Measurements from ENCODE around the gene CEBPZ. TPM values are rescaled to one million over a fixed set of nuclear protein-coding genes. Genes with fewer than 3 reads are reported as not detected.

CEBPZ gene
- 64.9 to 97.7 TPM (median 77.2 TPM) in 5 replicates for total RNA-seq (2022; extraction: Qiagen RNA extraction; ENCODE audit: low read depth)

GRCh38 chr2:37231241-37232130 lies at the start of gene CEBPZ, which contains the start of gene NDUFAF7:
CEBPZ (minus strand) TSS chr2:37231596; CDS start chr2:37231567, 29 bp downstream.
NDUFAF7 (plus strand) TSS chr2:37231658; CDS start chr2:37231706, 48 bp downstream.

GRCh38 chr2:37196320-37197195 lies 34.8 kb downstream of the CEBPZ start, which contains the start of gene CEBPZOS:
CEBPZOS (plus strand) TSS chr2:37196496; CDS start chr2:37199705, 3,209 bp downstream.

GRCh38 chr2:37188570-37188969 lies 42.8 kb downstream of the CEBPZ start, which contains the start of gene SULT6B1:
SULT6B1 (minus strand) TSS chr2:37188670; CDS start chr2:37188640, 30 bp downstream.

GRCh38 chr2:37156857-37157714 lies 74.3 kb downstream of the CEBPZ start, which contains the start of gene EIF2AK2:
EIF2AK2 (minus strand) TSS chr2:37156980; CDS start chr2:37147806, 9,174 bp downstream.

Other genes starting within 250 kb of the CEBPZ start
- gene HEATR5B, start 147.2 kb downstream of the CEBPZ start, total RNA-seq (2022; extraction: Qiagen RNA extraction; ENCODE audit: low read depth): 5.5 to 9.0 TPM (median 7.4 TPM) in 5 replicates
- 7.9 to 13.8 TPM (median 9.8 TPM) in 5 replicates for gene GPATCH11, start 147.1 kb downstream of the CEBPZ start, total RNA-seq (2022; extraction: Qiagen RNA extraction; ENCODE audit: low read depth)
- 19.6 to 30.3 TPM (median 25.3 TPM) in 5 replicates for gene EIF2AK2, start 74.6 kb downstream of the CEBPZ start, total RNA-seq (2022; extraction: Qiagen RNA extraction; ENCODE audit: low read depth)
- gene SULT6B1, start 42.9 kb downstream of the CEBPZ start, total RNA-seq (2022; extraction: Qiagen RNA extraction; ENCODE audit: low read depth): not detected in 5 replicates
- gene CEBPZOS, start 35.1 kb downstream of the CEBPZ start, total RNA-seq (2022; extraction: Qiagen RNA extraction; ENCODE audit: low read depth): 39.2 to 55.1 TPM (median 41.6 TPM) in 5 replicates
- gene NDUFAF7, start 62 bp upstream of the CEBPZ start, total RNA-seq (2022; extraction: Qiagen RNA extraction; ENCODE audit: low read depth): 16.0 to 23.7 TPM (median 19.6 TPM) in 5 replicates
- gene PRKD3, start 93.2 kb upstream of the CEBPZ start, total RNA-seq (2022; extraction: Qiagen RNA extraction; ENCODE audit: low read depth): 6.7 to 13.9 TPM (median 11.6 TPM) in 5 replicates
- gene QPCT, start 113.0 kb upstream of the CEBPZ start, total RNA-seq (2022; extraction: Qiagen RNA extraction; ENCODE audit: low read depth): 16.7 to 20.7 TPM (median 18.6 TPM) in 5 replicates

Measured in A549 treated with ZK216348 at 1 μM for 4 hours (cell line).